ENCODE results near the gene SLC24A4.
"Not testable (repeated sequence)": the region's sequence is repeated elsewhere in the genome, so short reads cannot be mapped to it uniquely, and the experiment has no call there.

SLC24A4 gene

DNA sequence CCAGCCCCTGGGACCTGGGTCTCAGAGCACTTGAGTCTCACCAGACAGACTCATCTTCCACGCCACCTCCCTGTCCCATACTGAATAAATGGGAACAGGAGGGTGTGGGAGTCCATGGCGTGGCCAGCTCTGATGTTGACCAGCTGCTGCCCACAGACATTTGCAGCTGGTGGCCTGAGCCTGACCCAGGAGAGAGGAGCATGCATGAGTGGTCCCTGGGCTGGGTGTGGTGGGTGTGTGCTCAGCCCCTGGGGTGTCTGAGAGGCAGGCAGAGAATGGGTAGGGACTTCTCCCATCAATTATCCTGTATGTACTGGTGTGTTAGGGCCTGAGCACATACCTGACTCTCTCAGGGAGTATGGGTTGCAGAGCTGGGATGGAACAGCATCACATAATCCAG, 49.3 kb downstream of the SLC24A4 start:
- DNase-seq, result no peak

DNA sequence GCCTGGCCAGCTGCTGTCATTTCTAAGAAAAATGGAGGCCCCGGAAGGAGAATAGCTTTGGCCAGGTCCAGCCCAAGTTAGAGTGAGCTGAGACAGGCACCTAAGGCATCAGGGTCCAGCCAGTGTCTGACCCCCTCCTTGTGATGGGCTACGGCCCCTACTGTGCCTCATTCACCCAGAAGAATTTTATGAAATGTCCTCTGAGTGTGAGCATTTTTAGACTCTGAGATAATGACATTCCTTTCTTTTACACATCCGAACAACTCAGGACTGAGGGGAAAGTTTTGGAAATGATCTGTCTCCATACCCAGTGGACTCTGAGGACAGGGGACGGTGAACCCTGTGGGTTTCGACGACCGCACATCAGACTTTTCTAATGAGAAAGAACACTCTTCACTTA, 50.4 kb downstream of the SLC24A4 start:
- no peak for DNase-seq

DNA sequence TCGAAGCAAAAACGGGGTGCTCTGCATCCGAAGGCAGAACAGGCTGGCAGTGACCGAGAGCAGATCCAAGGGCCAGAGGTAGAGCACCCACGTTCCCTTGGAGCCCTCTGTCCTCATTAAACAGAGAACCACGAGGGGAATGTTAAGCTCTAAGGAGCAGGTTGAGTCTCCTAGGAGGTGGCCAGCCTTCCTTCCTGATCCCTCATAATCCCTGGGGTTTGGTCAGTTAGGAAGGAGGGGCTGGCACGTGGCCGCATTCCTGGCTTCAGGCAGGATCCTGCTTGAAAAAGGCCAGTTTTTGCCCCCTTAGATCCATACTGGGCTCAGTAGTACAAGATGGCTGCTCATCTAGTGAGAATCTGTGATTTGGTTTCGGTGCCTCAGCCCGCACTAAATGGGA, 57.2 kb downstream of the SLC24A4 start:
- no peak for DNase-seq

DNA sequence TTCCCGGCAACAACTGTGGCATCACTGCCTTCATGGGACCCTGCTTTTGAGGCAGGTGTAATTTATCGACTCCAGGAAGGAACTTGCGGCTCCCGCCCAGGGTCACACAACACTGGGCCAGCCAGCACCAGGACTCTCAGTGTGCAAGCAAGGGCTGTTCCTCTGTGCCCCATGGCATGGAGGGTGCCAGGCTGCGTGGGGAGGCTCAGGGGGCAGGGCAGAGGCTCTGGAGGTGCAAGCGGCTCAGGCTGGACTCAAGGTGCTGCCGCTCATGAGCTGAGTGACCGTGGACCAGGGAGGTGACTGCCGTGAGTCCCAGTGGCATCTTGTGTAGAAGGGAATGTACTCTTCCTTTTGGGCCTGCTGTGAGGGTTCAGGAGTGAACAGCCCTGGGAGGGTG, 57.6 kb downstream of the SLC24A4 start:
- DNase-seq, result no peak

DNA sequence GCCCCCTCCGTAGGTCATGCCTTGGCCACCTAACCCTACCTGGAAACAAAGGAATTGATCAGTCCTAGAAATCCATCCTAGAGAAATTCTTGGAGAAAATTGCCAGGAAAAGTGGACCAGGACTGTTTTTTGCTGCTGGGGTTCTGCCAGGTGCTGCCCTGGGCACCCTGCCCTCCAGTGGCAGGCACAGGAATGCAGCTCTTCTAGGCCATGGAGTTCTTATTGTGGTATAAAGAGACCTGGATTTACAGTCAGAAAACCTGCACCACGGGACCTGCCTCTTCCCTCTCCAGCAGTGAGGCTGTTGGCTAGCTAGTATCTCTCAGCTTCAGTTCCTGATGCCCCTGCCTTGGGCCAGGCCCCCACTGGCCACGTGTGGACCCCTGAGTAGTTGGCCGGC, 59.7 kb downstream of the SLC24A4 start:
- DNase-seq, result no peak

DNA sequence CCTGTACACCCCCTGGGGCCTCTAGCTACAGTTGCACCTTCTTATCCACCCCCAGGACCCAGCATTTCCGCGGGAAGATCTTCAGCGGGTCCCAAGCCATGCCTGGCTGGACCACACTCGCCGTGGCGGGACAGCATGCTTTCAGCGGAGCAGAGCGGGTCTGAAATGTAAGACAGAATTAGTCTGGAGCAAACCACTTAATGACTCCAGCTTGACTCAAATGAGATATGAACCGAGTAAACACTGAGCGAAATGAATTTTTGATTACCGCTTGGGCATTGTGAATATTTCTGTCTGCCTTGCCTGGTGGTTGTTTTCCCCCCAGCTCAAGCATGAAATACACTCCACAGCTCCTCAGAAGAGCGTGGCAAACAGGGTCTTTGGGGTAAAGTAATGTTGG, 60.8 kb downstream of the SLC24A4 start:
- no peak for DNase-seq

DNA sequence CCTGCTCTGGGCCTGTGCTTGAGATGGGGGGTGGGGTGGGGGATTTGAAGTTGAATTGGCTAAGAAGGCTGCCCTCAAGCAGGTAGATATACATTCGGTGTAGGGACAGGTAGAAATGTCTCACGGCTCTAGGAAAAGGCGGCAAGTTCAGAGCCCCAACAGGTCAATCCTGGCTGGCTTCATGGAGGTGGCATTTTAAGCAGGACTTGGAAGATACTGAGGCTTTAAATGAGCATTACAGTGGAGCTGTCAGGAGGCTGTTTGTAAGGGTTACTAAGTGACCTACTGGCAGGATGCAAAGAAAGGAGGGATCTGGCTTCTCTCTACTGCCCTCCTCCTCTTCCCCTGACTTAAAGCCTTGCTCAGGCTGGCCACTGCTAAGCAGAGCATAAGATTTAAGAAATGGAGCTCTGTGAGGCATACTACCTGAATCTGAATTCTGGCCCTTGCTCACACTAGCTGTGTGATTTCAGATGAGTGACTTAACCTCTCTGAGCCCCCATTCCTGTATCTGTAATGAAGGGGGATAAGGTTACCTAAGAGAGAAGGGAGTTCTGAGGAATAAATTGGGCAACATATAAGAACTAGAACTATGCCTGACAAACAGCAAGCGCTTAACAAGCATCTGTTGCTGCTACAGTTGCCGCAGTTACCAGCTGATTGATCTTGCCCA, 61.6 kb downstream of the SLC24A4 start:
- no peak for DNase-seq

DNA sequence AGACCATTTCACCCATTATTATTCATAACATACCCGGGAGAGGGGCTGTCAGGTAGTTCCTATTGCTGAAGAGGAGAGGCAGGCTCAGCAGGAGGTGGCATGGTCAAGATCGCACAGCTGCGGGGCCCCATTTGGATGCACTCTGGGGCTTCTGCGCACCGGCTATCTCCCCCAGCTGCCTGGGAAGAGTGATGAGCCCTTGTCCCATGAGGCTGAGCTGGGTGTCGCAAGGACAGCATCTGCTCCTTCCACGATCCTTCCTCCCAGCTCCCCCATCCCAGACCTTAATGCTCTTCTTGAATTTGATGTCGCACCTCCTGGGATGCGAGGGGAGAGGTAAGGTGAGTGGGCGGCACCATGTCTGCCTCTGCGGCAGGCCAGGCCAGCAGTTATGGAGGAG, 62.6 kb downstream of the SLC24A4 start:
- DNase-seq, result no peak

DNA sequence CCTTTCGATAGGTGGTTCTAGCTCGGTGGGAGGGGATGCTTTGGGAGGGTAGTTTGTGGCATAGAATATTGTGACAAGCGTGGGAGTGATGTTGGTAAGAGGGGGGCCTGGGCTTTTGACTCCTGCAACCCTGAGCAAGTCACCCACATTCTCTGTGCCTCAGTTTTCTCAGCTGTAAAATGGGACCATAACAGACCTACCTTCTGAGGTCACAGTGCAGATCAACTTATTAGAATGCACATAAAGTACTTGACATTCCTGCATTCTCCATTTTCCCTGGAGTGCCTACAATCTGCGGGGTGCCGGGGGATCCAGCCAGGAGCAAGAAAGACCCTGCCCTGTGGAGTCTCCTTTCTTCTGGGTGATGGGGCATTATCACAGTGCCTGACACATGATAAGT, 63.2 kb downstream of the SLC24A4 start:
- no peak for DNase-seq

DNA sequence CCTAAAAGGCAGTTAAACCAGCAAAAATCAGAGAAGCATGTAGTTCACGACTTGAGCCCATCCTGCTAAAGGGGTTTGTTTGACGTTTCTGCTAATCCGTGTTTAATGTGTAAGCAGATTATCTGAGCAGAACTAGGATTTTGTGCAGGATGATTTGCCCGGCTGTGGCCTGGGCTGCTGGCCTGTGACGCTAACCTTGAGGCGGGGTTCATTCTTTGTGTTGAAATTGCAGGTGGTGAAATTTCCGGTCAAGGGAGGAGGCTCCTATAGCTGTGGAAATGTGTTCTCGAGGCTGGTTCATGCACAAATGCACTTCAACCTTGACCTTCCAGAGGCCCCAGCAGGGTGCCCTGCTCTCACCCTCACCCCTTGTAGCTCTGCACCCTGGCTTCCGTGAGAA, 63.7 kb downstream of the SLC24A4 start:
- no peak for DNase-seq

DNA sequence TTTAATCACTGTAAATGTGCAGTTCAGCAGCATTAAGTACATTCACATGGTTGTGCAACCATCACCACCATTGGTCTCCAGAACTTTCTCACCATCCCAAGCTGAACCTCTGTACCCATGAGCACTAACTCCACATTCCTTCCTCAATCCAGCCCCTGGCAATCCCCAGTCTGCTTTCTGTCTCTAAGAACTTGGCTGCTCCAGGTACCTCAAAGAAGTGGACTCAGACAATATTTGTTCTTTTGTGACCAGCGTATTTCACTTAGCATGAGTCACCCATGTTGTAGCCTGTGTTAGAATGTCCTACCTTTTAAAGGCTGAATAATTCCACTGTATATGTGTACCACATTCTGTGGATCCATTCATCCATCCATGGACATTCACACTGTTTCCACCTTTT, 64.6 kb downstream of the SLC24A4 start:
- no peak for DNase-seq

DNA sequence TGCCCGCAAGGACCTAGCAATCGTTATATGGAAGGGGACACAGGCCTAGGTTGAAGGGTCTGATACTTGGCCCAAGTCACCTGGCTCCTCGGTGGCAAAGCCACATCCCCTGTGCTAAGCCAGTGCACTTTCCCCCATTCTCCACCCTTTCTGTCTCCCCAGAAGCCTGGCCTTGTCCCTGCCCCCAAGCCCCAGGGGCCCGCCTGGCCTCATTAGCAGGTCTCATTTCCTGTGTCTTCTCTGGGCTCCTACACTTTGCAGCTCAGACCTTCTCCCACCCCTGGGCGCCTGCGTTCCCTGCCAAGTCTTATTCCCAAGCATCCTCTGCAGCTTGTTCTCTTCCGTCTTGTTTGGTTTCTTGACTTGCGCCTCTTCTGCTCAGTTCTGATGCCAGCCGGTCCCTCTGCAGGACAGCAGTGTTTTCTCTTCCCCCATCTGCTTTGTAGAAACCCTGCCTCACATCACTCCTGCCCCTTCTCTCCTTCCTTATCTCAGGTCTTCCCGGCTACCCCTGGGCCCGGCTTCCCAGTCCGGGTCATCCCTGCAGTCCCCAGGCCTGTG, 66.7 kb downstream of the SLC24A4 start:
- no peak for DNase-seq

DNA sequence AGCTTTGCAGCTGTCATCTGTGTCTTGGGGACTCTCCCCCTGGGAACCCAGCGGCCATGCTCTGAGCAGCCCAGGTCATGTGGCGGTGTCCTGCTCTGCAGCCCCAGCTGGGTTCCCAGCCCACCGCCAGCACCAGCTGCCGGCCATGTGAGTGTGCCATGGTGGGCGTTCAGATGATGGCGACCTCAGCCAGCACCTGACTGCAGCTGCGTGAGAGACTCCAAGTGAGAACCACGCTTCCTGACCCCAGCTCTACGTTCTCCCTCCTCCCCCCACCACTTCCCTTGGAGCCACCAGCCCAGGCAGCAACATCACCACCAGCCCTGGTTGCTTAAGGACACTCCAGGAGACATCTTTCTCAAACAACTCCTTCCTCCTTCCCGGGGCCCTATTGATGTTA, 68.8 kb downstream of the SLC24A4 start:
- no peak for DNase-seq

DNA sequence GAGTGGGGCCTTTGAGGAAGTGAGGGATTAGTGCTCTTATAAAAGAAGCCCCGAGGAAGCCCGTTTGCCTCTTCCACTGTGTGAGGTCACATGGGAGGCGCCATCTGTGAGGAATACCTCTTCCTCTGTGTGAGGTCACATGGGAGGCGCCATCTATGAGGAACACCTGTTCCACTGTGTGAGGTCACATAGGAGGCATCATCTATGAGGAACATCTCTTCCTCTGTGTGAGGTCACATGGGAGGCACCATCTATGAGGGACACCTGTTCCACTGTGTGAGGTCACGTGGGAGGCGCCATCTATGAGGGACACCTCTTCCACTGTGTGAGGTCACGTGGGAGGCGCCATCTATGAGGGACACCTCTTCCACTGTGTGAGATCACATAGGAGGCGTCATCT, 69.7 kb downstream of the SLC24A4 start:
- no peak for DNase-seq

DNA sequence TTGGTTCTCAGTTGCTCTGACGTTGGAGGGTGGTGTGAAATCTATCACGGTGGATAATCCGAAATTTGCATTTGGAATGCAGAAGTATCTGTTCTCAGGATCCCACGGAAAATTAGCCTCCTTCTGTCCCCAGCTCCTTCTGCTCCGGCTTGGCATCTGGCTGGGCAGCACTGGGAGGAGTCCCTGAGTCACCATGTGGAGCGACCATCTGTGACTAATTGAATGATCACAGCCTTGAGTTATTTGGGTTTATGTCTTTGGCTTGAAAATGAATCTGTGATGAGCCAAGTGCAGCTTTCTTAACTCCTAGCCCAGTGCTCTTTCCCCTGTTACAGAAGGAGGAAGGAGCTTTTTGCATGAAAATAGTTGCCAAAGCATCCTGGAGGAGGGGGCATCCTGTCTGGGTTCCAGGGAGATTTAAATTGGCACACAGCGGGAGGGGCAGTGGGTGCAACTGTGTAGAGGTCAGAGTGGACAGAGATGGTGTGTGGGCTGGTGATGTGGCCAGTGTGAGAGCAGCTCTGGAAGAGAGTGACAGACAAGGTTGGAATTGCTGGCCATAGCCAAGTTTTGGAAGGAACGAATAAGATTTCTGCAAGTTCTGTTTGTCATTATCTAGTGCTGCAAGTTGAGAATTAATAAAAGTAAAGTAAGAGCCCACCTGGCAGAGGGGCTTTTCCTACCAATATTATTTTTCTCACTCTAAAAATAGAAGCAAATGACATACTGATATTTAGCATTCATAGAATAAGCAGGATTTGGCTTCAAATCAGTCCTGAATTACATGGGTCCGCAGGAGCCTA, 74.4 kb downstream of the SLC24A4 start:
- DNase-seq, result no peak

DNA sequence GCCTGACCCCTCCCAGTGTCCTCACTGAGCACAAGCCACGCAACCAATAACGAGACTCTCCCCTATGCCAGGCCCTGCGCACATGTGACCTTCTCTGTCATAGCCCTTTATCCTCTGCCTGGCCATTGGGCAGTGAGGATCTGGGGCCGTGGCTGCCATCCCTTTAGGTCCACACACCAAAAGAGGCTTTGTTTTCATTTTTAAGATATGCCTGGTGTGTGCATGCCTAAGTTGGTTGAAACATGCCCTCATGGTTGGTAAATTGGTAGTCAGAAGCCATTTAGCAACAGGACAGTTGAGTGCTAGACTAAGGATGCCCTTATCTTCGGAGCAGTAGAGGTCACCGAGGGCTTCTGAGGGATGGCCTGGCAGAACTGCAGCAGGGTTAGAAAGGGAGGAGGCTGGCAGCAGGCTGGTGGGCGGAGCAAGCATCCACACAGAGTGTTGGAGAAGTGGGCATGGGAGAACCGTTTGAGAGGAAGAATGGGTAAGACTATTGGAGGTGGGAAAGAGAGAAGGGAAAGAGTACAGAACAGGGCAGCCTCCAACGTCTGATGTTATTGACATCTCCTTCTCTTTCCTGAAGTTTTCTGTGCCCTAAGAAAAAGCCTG, 75.1 kb downstream of the SLC24A4 start:
- DNase-seq, result no peak

DNA sequence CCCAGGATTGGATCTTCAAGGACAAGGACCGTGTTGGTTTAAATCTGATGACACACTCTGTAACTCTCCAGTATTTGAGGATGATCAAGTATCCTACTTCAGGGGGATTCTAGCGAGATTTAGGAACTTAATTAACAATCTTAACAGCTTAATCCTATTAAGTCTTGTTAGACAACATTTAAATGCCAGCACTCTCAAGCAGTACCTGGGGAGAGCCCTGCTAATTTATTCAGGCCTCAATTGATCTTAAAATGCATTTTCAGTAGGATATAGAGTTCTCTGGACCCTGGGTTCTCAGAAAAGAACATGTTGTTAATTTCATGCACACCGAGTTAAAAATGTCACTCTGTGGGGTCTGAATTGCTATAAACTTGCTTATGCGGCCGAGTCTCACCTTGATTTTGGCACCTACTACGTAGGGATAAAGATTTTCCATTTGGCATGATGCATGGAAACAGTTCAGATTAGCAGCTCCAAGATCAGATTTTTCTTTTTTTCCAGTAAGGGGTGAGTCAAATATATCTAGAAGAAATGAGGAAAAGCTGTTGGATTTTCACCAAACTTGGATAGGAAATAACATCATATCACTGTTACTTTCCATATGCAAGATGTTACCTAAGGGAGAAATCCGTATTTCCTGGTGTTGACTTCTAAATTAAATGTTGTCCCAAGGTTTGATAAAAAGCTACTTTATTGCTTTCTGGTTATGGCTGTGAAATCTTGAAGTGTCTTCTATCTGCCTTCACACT, 76.1 kb downstream of the SLC24A4 start:
- no peak for DNase-seq

DNA sequence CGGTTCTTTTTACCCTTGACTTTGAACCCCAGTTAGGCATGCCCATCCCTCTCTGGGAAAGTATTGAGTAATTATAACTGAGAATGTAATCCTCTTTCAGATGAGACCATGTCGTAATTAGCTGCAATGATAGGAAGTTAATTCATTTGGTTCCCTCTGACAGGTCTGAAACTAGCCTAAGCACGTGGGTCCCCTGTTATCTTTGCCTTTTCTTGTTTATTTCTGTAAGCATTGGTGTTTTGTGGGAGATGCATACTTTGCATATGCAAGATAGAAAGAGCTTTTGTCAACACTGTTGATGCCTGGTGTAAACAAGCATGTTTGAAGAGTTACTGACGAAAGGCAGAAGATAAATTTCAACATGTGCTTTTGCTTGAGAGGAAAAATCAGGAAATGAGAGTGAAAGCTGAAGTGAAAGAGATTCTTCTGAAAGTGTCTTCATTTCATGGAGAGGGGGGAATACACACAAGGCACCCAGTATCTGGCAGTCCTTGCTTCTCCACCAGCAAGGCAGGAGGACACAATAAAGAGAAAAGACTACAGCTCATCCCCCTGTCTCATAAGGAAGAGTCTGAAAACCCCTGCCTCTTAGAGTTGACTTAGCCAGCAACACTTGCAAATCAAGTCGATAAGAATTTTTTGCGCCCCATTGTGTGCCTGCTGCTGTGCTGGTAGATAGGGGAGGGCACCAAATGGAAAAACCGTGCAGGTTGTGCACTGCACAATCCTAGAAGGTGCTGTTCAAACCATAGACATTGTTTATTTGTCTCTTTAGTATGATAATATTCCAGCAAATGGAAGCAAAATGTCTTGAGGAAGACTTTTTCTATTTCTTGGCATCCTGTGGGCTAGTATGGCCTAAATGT, 77.8 kb downstream of the SLC24A4 start:
- DNase-seq, result no peak

DNA sequence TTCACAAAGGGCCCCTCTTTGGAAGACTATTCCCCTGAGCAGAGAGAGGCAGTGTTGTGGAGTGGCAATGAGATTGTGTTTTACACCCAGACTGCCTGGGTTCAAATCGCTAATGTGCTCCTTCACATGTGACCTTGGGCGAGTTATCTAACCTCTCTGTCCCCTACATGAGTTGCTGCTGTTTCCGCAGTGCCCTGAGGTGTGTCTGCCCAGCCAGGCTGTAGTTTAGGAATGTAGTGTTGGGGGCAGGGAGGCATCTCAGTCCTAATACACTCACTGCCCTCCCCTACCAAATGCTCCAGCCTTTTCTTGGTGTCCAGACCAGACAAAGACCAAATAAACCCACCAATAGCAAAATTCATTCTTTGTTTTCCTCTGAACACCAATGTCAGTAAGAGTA, 78.6 kb downstream of the SLC24A4 start:
- DNase-seq, result no peak

DNA sequence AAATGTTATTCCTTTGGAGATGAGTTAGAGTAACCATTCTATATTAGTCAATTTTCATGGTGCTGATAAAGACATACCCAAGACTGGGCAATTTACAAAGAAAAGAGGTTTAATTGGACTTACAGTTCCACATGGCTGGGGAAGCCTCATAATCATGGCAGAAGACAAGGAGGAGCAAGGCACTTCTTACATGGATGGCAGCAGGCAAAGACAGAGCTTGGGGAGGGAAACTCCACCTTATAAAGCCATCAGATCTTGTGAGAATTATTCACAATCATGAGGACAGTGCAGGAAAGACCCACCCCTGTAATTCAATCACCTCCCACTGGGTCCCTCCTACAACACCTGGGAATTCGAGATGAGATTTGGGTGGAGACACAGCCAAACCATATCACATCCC, 79.5 kb downstream of the SLC24A4 start:
- not testable (repeated sequence) for DNase-seq

DNA sequence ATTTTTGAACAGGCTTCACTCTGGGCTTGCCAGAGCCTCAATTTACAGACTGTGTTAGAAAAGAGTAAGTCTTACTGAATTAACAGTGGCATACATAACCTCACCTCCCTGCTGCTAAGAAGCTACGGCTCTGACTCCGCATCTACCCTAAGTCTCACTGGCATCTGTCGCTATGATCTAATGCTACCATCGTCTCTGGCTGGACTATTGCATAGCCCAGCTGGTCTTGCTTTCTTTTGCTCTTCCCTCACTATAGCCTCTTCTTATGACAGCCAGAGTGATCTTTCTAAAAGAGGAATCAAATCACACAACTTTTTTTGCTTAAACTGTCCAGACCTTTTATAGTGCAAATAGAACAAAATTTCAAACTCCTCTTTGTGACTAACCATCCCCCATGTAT, 81.1 kb downstream of the SLC24A4 start:
- DNase-seq, result no peak

DNA sequence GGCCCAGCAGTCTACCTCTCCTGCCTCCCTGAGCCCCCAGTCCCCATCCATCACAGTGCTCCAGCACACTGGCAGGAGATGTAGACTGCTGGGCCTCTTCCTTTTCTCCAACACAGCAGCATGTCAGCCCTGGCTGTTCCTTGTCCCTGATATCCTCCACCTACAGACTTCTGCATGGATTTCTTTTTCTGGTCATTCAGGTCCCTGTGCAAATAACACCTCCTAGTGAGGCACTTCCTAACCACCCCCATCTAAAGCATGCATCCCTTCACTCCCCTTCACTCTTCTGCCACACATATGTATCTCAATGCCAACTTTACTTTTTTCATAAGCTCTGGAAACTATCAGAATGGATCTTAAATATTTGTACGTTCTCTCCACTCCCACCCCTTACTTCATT, 81.5 kb downstream of the SLC24A4 start:
- DNase-seq, result no peak

All from NCI-H1092 treated with DMSO at 0.1 percent for 48 hours (cell line).